KMS-11 (cell line): ENCODE results near the gene ABCA9.
"Not testable (repeated sequence)": the region's sequence is repeated elsewhere in the genome, so short reads cannot be mapped to it uniquely, and the experiment has no call there.

Source experiments
- H2AFZ ChIP-seq: fragments of 200-600 bp; sonication (generic); 2 replicates; pipeline ENCODE4 v1.6.1; 2016; ENCODE audit warnings: antibody characterized with exemption, mixed run types, low read depth
- H3K27ac ChIP-seq: fragments of 200-600 bp; sonication (generic); 2 replicates; pipeline ENCODE4 v1.6.1; 2016; ENCODE audit warnings: mild to moderate bottlenecking, mixed run types
- H3K27me3 ChIP-seq: fragments of 200-600 bp; sonication (generic); 2 replicates; pipeline ENCODE4 v1.6.1; 2017; ENCODE audit warnings: mild to moderate bottlenecking, low read depth, mixed run types, moderate library complexity; ENCODE audit not compliant: insufficient read depth
- H3K36me3 ChIP-seq: fragments of 200-600 bp; sonication (generic); 2 replicates; pipeline ENCODE4 v1.6.1; 2017; ENCODE audit warnings: mild to moderate bottlenecking, mixed run types; ENCODE audit not compliant: insufficient read depth
- H3K4me1 ChIP-seq: fragments of 200-600 bp; sonication (generic); 2 replicates; pipeline ENCODE4 v1.6.1; 2016; ENCODE audit warnings: mild to moderate bottlenecking, low read depth, mixed run types; ENCODE audit not compliant: poor library complexity, severe bottlenecking
- H3K4me2 ChIP-seq: fragments of 200-600 bp; sonication (generic); 2 replicates; pipeline ENCODE4 v1.7.0; 2016; ENCODE audit warnings: mild to moderate bottlenecking, mixed run types
- H3K4me3 ChIP-seq: fragments of 200-600 bp; sonication (generic); IDR thresholded peaks from 2 replicates; pipeline ENCODE4 v1.6.1; 2017; ENCODE audit warnings: low read depth, low read length, mixed read lengths; ENCODE audit not compliant: insufficient read depth
- H3K79me2 ChIP-seq: fragments of 200-600 bp; sonication (generic); 2 replicates; pipeline ENCODE4 v1.6.1; 2016; ENCODE audit warnings: low read depth, mixed run types; ENCODE audit not compliant: insufficient read depth
- H3K9ac ChIP-seq: fragments of 200-600 bp; sonication (generic); 2 replicates; pipeline ENCODE4 v1.6.1; 2016; ENCODE audit warnings: mild to moderate bottlenecking, mixed run types
- H4K20me1 ChIP-seq: fragments of 200-600 bp; sonication (generic); 2 replicates; pipeline ENCODE4 v1.6.1; 2016; ENCODE audit warnings: mild to moderate bottlenecking, mixed run types; ENCODE audit not compliant: insufficient read depth
- TF ChIP-seq, protein P1 (sequence below): fragments of 200-600 bp; sonication (generic); conservative IDR thresholded peaks from 2 replicates; pipeline ENCODE4 v1.6.1; 2017; ENCODE audit warnings: low read depth, mild to moderate bottlenecking, antibody characterized with exemption, low read length, moderate library complexity, mixed read lengths

The ABCA9 gene

DNA sequence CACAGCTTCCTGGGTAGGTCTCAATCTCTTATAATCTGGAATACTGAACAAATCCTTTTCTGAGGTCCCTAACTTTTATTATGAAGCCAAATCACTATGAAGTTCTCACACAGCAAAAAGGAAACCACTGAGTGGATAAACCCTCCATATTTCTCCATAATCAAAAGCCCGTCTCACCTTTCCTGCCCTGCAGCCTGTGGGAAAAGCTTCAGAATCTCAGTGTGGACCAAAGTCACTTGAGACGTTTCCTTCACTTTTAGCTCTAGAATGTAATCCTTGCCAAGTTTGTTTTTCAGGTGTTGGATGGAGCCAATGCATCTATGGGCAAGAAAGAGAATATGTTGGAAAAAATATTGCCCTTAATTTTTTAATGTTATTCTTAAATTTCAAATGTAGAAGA is 22.0 kb upstream of the ABCA9 start:
- TF ChIP-seq, protein P1, sequence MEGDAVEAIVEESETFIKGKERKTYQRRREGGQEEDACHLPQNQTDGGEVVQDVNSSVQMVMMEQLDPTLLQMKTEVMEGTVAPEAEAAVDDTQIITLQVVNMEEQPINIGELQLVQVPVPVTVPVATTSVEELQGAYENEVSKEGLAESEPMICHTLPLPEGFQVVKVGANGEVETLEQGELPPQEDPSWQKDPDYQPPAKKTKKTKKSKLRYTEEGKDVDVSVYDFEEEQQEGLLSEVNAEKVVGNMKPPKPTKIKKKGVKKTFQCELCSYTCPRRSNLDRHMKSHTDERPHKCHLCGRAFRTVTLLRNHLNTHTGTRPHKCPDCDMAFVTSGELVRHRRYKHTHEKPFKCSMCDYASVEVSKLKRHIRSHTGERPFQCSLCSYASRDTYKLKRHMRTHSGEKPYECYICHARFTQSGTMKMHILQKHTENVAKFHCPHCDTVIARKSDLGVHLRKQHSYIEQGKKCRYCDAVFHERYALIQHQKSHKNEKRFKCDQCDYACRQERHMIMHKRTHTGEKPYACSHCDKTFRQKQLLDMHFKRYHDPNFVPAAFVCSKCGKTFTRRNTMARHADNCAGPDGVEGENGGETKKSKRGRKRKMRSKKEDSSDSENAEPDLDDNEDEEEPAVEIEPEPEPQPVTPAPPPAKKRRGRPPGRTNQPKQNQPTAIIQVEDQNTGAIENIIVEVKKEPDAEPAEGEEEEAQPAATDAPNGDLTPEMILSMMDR, result no peak
- Histone ChIP-seq H3K27ac (no peak overlapping the region), H4K20me1 (no peaks in the 10 kb centered on the region), H3K36me3 (no peaks in the 10 kb centered on the region), H3K79me2 (no peaks in the 10 kb centered on the region), H3K4me3 (no peak overlapping the region), H3K4me1 (no peaks in the 10 kb centered on the region), H3K9ac (no peak overlapping the region), H3K27me3 (no peaks in the 10 kb centered on the region), H3K4me2 (no peak overlapping the region), H2AFZ (no peak overlapping the region)

DNA sequence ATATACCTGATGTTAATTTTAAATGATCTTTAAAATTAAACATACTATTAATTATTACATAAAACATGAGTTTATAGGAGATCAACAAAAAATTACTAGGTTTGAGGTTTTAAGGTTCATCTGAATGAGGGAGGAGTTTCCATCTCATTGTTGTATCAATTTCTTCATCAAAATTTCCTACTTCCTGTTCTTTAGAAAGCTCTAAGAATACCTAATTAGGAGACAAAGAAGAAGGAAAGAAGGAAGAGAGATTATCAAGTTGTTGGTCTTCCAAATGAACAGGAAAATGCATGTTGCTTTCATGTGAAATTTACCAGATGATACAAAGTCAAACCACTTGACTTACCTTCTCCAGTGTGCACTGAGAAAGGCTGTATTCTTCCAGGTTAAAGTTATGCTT is 18.1 kb upstream of the ABCA9 start:
- H3K36me3 ChIP-seq, result no peaks in the 10 kb centered on the region
- H2AFZ ChIP-seq, result no peak overlapping the region
- no peaks in the 10 kb centered on the region for H3K27me3 ChIP-seq
- TF ChIP-seq, protein P1, result no peak
- H3K79me2 ChIP-seq, result no peaks in the 10 kb centered on the region
- H3K4me2 ChIP-seq, result no peak overlapping the region
- no peak overlapping the region for H3K27ac ChIP-seq
- H3K4me3 ChIP-seq, result no peak overlapping the region
- no peaks in the 10 kb centered on the region for H3K4me1 ChIP-seq
- H3K9ac ChIP-seq, result no peak overlapping the region
- H4K20me1 ChIP-seq, result no peaks in the 10 kb centered on the region

DNA sequence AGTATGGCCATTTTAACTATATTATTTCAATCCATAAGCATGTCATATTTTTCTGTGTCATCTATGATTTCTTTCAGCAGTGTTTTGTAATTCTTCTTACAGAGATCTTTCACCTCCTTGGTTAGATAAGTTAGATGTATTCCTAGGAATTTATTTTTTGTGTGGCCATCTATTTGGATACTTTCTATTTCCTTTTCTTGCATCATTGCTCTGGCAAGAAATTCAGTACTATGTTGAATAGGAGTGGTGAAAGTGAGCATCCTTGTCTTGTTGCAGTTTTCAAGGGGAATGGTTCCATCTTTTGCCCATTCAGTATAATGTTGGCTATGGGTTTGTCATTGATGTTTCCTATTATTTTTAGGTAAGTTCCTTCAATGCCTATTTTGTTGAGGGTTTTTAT is 15.1 kb upstream of the ABCA9 start:
- no peaks in the 10 kb centered on the region for H3K36me3 ChIP-seq
- TF ChIP-seq, protein P1, result no peak

DNA sequence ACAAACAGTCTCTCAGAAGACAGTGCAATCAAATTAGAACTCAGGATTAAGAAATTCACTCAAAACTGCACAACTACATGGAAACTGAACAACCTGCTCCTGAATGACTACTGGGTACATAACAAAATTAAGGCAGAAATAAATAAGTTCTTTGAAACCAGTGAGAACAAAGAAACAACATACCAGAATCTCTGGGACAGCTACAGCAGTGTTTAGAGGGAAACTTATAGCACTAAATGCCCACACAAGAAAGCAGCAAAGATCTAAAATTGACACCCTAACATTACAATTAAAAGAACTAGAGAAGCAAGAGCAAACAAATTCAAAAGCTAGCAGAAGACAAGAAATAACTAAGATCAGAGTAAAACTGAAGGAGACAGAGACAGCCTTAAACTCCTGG is 12.7 kb upstream of the ABCA9 start:
- H3K79me2 ChIP-seq, H3K27me3 ChIP-seq, H2AFZ ChIP-seq, H3K4me1 ChIP-seq, H3K36me3 ChIP-seq, H3K4me3 ChIP-seq, H4K20me1 ChIP-seq, H3K4me2 ChIP-seq, H3K27ac ChIP-seq, H3K9ac ChIP-seq: not testable (repeated sequence)

More for the DNA sequence above, 15.1 kb upstream of the ABCA9 start:
- Histone ChIP-seq H3K79me2 (no peaks in the 10 kb centered on the region), H4K20me1 (no peaks in the 10 kb centered on the region), H3K4me1 (no peaks in the 10 kb centered on the region), H2AFZ (no peak overlapping the region), H3K9ac (no peak overlapping the region), H3K4me2 (no peak overlapping the region), H3K27ac (no peak overlapping the region), H3K27me3 (no peaks in the 10 kb centered on the region), H3K4me3 (no peak overlapping the region)

DNA sequence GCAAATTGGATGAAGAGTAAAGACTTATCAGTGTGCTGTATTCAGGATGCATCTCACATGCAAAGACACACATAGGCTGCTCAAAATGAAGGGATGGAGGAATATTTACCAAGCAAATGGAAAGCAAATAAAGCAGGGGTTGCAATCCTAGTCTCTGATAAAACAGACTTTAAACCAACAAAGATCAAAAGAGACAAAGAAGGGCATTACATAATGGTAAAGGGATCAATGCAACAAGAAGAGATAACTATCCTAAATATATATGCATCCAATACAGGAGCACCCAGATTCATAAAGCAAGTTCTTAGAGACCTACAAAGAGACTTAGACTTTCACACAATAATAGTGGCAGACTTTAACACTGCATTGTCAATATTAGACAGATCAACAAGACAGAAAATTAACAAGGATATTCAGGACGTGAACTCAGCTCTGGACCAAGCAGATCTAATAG is 12.1 kb upstream of the ABCA9 start:
- not testable (repeated sequence) for H3K79me2 ChIP-seq, H2AFZ ChIP-seq, H3K27ac ChIP-seq, H3K27me3 ChIP-seq, H3K36me3 ChIP-seq, H4K20me1 ChIP-seq, H3K4me2 ChIP-seq, H3K4me3 ChIP-seq, H3K4me1 ChIP-seq, H3K9ac ChIP-seq

DNA sequence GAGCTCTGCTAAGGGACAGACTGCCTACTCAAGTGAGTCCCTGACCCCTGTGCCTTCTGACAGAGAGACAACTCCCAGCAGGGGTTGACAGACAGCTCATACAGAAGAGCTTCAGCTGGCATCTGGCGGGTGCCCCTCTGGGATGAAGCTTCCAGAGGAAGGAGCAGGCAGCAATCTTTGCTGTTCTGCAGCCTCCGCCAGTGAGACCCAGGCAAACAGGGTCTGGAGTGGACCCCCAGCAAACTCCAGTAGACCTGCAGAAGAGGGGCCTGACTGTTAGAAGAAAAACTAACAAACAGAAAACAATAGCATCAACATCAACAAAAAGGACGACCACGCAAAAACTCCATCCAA is 10.5 kb upstream of the ABCA9 start:
- not testable (repeated sequence) for H3K4me3 ChIP-seq, H3K4me1 ChIP-seq, H4K20me1 ChIP-seq, H3K36me3 ChIP-seq, H3K27me3 ChIP-seq, H3K4me2 ChIP-seq, H3K27ac ChIP-seq, H3K9ac ChIP-seq, H2AFZ ChIP-seq, H3K79me2 ChIP-seq

DNA sequence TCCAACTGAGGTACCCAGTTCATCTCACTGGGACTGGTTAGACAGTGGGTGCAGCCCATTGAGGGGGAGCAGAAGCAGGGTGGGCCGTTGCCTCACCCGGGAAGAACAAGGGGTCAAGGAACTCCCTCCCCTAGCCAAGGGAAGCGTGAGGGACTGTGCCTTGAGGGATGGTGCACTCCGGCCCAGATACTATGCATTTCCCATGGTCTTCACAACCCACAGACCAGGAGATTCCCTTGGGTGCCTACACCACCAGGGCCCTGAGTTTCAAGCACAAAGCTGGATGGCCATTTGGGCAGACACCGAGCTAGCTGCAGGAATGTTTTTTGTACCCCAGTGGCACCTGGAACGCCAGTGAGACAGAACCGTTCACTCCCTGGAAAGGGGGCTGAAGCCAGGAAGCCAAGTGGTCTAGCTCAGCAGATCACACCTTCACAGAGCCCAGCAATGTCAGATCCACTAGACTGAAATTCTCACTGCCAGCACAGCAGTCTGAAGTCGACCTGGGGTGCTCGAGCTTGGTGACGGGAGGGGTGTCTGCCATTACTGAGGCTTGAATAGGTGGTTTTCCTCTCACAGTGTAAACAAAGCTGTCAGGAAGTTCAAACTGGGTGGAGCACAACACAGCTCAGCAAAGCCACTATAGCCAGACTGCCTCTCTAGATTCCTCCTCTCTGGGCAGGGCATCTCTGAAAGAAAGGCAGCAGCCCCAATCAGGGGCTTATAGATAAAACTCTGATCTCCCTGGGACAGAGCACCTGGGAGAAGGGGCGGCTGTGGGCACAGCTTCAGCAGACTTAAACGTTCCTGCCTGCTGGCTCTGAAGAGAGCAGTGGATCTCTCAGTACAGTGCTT is 9.9 kb upstream of the ABCA9 start:
- not testable (repeated sequence) for H4K20me1 ChIP-seq, H3K4me3 ChIP-seq, H3K27me3 ChIP-seq, H3K4me1 ChIP-seq, H3K79me2 ChIP-seq, H3K9ac ChIP-seq, H2AFZ ChIP-seq, H3K36me3 ChIP-seq, H3K4me2 ChIP-seq, H3K27ac ChIP-seq
